ENCODE data around the gene PCBP4. TPM values are rescaled to one million over a fixed set of nuclear protein-coding genes. Genes with fewer than 3 reads are reported as not detected.

The PCBP4 gene
- total RNA-seq: 100 to 1,000 TPM; 256 to 292 (median 268) TPM
- polyA plus RNA-seq: 10 to 100 TPM; 15.6 to 19.8 (median 17.3) TPM

- peak; percentile 85 for DNase-seq
- Histone ChIP-seq H3K4me3 (peak within 1 kb of the TSS; percentile 66 to 95 (median 80)), H3K4me1 (peaks cover 0 to 53% (median 43%) of the 10 kb centered on the region in 4 donors), H3K27ac (peak within 1 kb of the TSS; percentile 92 to 99 (median 94)), H3K27me3 (no peaks in the 10 kb centered on the region), H3K36me3 (no peaks in the 10 kb centered on the region), H3K9me3 (no peaks in the 10 kb centered on the region)
- WGBS, 2 donors: 1% methylated on average over 90 of the region's 90 CpGs
- TF ChIP-seq POLR2AphosphoS5 (IDR thresholded peaks at IDR 0.05): peak; percentile 74 to 91 (median 84)
- no peak for TF ChIP-seq EP300 (IDR thresholded peaks at IDR 0.05)
- intact Hi-C loops (cut with DNase I): loop anchor here (1.0 to 10.0 kb wide), 2 partner anchors 25 to 573 kb away; partner anchors contain the start of genes PARP3 and RBM15B
Observed at GRCh38 chr3:51967384-51968169, at the start of gene PCBP4. TSS of gene PCBP4 (minus strand) at chr3:51967454. CDS start at chr3:51961240, 6,214 bp downstream.

- Histone ChIP-seq H3K4me1 (peaks cover 0 to 6% (median 0%) of the 10 kb centered on the region in 4 donors), H3K4me3 (no peak overlapping the region), H3K9me3 (no peaks in the 10 kb centered on the region), H3K27me3 (no peaks in the 10 kb centered on the region), H3K36me3 (no peaks in the 10 kb centered on the region), H3K27ac (no peak overlapping the region)
- intact Hi-C loops (cut with DNase I): no loop called here
- 84 to 86% methylated on average over 13 of the region's 13 CpGs for WGBS, 2 donors
- no peak for DNase-seq
- TF ChIP-seq CTCF (IDR thresholded peaks at IDR 0.05) (no peak), EP300 (IDR thresholded peaks at IDR 0.05) (no peak), POLR2AphosphoS5 (IDR thresholded peaks at IDR 0.05) (no peak), POLR2A (IDR thresholded peaks at IDR 0.05) (no peak)
Observed at GRCh38 chr3:52015438-52016228, 48.4 kb upstream of the PCBP4 start.

GRCh38 chr3:52014613-52015012 lies 47.4 kb upstream of the PCBP4 start:
- WGBS, 2 donors: 81 to 83% methylated on average over 8 of the region's 8 CpGs
- intact Hi-C loops (cut with DNase I): no loop called here
- no peak overlapping the region for H3K27ac ChIP-seq
- H3K9me3 ChIP-seq: no peaks in the 10 kb centered on the region
- TF ChIP-seq EP300 (IDR thresholded peaks at IDR 0.05): no peak
- TF ChIP-seq CTCF (IDR thresholded peaks at IDR 0.05): peak in 1 of 4 experiments; percentile 9
- TF ChIP-seq POLR2A (IDR thresholded peaks at IDR 0.05): no peak
- no peak for TF ChIP-seq POLR2AphosphoS5 (IDR thresholded peaks at IDR 0.05)
- no peak overlapping the region for H3K4me3 ChIP-seq
- peaks cover 0 to 2% (median 0%) of the 10 kb centered on the region in 4 donors for H3K4me1 ChIP-seq
- no peak for DNase-seq
- H3K27me3 ChIP-seq: no peaks in the 10 kb centered on the region
- no peaks in the 10 kb centered on the region for H3K36me3 ChIP-seq

- no peaks in the 10 kb centered on the region for H3K4me1 ChIP-seq
- TF ChIP-seq POLR2AphosphoS5 (IDR thresholded peaks at IDR 0.05) (no peak), CTCF (IDR thresholded peaks at IDR 0.05) (no peak)
- 85 to 86% methylated on average over 6 of the region's 6 CpGs for WGBS, 2 donors
- H3K27me3 ChIP-seq: no peaks in the 10 kb centered on the region
- H3K27ac ChIP-seq: no peak overlapping the region
- intact Hi-C loops (cut with DNase I): no loop called here
- no peak for DNase-seq
- no peaks in the 10 kb centered on the region for H3K9me3 ChIP-seq
- H3K36me3 ChIP-seq: no peaks in the 10 kb centered on the region
- no peak overlapping the region for H3K4me3 ChIP-seq
Observed at GRCh38 chr3:52013802-52014598, 46.7 kb upstream of the PCBP4 start.
